Measurements from ENCODE around the gene OVAAL.
"Not testable (repeated sequence)": the region's sequence is repeated elsewhere in the genome, so short reads cannot be mapped to it uniquely, and the experiment has no call there.

The OVAAL gene

DNA sequence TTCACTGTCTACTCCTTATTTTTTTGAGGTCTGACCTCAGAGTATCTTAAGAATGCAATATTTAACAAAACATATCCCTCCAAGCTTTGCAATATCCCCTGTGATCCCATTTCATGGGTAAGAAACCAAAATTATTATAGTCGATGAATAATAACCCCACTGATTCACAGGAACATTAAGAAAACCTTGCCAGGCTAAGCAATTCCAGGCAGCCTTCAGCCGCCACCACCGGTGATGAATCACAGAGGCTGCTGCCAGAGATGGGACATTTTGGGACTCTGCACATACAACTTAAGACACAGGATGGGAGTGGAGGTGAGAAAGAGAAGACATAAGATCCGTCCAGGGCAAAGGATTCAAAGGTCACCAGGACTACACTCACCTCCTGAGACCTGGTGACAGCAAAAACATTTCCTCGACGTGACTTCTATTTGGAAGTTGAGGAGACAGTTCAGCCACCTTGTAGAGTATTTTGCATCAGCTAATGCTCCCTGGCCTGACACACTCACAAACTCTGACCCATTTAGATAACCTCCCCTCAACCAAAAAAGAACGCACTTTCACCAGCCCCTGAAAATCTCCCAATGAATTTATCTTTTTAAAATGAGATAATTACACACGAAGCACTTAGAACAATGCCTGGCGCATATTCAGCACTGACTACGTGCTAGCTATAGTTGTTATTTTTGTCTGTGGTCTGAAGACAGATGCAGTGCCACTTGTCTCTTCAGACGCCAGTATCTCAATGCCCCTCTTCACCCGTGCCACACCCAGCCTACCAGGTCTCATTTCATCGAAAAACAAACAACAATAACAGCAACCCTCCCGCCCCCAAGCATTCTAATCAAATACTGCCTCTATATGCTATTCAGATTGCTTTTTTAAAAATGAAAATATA lies 17.8 kb upstream of the OVAAL start:
- DNase-seq: no peak

- DNase-seq: no peak
Measured at GRCh38 chr1:180542113-180542837, 16.5 kb upstream of the OVAAL start.

DNA sequence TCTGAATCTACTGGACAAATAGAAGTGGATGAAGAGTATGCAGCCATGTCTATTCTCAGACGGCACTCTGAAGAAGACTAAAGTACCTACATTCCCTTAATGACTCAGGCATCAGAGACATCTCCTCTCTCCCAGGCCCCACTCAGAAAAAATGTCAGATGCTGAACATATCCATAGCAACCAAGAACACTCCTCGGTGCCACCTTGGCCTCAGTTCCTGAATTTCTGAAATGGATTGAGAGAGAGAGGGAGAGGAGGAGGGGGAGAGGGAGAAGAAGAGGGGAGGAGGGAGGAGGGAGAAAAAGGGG lies 16.0 kb upstream of the OVAAL start:
- DNase-seq: no peak

DNA sequence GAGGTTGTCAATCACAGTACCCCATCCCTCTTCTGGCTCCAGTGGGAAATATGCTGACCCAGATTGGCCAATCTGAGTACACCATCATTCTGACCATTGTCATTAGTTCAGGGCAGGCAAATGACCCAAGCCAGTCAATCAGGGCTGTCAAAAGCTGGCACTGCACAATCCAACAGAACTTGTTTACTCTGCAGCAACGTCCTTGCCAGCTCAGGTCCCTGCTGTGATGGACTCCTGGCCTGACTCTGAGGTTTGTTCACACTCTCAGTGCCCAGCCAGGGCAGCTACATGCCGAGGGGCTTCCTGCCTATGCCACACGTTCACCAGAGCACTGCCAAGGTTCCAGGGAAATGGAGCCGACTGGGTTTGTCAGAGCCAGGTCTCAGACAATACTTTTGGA lies 14.7 kb upstream of the OVAAL start:
- no peak for DNase-seq

GRCh38 chr1:180545991-180546390 lies 12.8 kb upstream of the OVAAL start:
- DNase-seq: no peak

DNA sequence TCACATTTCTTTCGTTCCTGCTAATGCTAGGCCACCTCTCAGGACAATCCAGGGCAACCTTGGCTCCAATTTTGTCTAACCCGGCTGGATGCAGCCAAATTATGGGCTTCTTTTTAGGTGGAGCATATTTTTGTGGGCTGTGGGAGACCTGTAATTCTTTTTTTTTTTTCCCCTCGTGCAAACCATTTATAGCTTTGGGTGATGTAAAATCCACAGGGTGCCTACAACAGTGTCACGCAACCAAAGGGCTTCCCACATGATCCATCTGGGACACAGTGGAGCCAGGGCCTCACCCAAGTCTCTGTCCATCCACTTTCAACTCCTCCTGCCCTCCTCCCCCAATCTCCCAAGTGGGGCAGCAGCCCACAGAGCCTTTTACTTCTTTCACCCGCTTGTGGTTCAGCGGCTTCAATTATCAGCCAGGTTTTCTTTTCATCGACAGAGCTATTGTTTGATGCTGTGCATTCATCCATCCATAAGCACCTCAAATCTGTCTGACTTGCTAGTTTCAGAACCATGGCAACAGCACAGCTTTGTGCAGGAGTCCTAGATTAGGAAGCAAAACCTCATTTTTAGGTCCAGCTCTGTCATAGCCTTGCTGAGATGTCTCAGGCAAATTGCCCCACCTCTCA lies 10.0 kb upstream of the OVAAL start:
- DNase-seq: peak; percentile 23

GRCh38 chr1:180549770-180550169 lies 9.0 kb upstream of the OVAAL start:
- DNase-seq: not testable (repeated sequence)

- no peak for DNase-seq
Measured at GRCh38 chr1:180550241-180550640, 8.5 kb upstream of the OVAAL start.

DNA sequence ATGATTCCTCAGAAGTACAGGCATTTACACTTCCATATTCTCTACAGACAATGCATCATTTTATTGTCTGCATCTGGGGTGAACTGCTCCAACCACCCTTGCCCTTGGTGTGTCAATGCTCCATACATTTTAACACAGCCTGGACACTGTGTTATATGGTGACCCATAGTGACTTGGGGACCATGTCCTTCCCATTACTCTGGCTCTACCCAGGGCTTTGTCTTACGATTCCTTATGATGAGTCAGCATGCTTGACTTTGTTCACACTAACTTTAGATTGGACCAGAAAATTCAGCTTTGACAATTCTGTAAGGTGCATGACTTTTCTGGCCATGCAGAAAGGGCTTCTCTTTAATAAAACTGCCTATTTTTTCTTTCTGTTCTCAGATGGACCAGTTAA lies 6.8 kb upstream of the OVAAL start:
- DNase-seq: no peak

GRCh38 chr1:180553046-180553445 lies 5.7 kb upstream of the OVAAL start:
- DNase-seq: not testable (repeated sequence)

- no peak for DNase-seq
Measured at GRCh38 chr1:180555411-180555810, 3.4 kb upstream of the OVAAL start.

DNA sequence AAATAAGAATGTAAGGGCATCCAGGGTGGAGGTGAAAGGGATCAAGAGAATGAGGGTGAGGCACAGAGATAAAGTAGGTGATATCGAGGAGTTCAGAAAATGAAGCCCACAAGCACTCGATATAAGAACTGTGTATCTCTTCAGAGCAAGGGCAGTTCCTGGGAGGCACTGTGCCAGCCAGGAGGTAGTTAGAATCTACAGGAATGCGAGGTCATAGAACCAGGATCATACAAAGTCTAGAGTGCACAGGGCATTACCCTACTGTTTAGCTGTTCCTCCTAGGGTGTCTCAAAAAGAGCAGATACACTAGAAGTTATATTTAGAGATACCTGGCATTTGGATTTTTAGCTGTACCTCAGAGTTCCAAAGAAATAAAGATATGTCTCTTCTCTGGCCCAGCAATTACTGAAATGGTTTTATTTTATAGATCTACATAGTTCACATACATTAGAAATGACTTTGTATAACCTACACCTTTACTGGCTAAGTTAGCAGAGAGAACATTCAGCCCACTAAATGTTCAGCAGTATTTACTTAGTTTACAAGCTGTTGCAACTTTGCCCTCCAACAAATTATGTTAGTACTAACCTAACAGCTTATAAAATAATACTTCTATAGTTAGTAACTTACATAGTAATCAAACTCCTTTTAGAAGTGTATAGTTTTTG lies 1.6 kb downstream of the OVAAL start:
- DNase-seq: no peak

DNA sequence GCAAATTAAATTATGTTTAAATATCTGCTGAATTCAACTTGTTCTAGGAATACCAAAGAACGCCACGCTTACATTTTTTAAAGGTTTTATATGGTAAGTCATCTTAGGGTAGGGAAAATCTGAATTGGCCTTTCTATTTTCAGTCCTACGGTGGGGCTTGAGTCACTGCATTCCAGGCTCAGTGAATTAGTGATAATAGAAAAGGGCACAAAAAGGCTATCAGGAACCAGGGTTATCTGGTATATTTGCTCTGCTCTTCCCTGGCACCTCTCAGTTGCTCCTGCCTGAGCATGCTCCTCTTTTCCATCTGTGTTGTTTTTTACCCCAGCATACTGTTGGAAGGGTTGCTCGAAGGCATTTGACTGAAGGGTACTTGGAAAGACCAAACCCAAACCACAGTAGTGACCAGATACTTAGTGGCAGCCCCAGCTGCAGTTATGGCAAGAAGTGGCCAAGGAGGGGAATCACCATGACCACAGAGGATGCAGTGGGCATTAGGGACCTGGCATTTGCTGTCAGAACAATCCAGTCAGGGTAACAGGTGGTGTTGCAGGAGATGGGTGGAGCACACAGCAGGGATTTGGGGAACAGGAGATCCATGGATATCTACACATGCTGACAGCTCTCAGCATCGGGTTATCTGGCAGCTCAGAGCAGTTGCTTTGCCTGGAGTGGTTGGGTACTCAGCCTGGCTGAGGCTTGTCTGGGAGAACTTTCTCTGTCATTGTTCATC lies 2.3 kb downstream of the OVAAL start:
- no peak for DNase-seq

GRCh38 chr1:180562640-180563025 lies 3.9 kb downstream of the OVAAL start:
- no peak for DNase-seq

GRCh38 chr1:180563026-180563827 lies 4.5 kb downstream of the OVAAL start:
- DNase-seq: no peak

- DNase-seq: no peak
Measured at GRCh38 chr1:180565121-180565871, 6.5 kb downstream of the OVAAL start.

- DNase-seq: no peak
Measured at GRCh38 chr1:180566026-180566425, 7.3 kb downstream of the OVAAL start.

GRCh38 chr1:180566495-180566894 lies 7.7 kb downstream of the OVAAL start:
- no peak for DNase-seq

- DNase-seq: no peak
Measured at GRCh38 chr1:180567654-180568053, 8.9 kb downstream of the OVAAL start.

- DNase-seq: no peak
Measured at GRCh38 chr1:180568184-180568583, 9.4 kb downstream of the OVAAL start.

Measured in NCI-H774 (cell line).